GM18498 (cell line): Measurements from ENCODE around the gene CLVS2.

Experiments used
- ATAC-seq: cut with Tn5 transposase; IDR thresholded peaks from one replicate; pipeline ENCODE4 v1.9.1; 2021; ENCODE audit warnings: mild to moderate bottlenecking, moderate library complexity; ENCODE audit not compliant: unreplicated experiment

CLVS2 gene, protein sequence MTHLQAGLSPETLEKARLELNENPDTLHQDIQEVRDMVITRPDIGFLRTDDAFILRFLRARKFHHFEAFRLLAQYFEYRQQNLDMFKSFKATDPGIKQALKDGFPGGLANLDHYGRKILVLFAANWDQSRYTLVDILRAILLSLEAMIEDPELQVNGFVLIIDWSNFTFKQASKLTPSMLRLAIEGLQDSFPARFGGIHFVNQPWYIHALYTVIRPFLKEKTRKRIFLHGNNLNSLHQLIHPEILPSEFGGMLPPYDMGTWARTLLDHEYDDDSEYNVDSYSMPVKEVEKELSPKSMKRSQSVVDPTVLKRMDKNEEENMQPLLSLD

DNA sequence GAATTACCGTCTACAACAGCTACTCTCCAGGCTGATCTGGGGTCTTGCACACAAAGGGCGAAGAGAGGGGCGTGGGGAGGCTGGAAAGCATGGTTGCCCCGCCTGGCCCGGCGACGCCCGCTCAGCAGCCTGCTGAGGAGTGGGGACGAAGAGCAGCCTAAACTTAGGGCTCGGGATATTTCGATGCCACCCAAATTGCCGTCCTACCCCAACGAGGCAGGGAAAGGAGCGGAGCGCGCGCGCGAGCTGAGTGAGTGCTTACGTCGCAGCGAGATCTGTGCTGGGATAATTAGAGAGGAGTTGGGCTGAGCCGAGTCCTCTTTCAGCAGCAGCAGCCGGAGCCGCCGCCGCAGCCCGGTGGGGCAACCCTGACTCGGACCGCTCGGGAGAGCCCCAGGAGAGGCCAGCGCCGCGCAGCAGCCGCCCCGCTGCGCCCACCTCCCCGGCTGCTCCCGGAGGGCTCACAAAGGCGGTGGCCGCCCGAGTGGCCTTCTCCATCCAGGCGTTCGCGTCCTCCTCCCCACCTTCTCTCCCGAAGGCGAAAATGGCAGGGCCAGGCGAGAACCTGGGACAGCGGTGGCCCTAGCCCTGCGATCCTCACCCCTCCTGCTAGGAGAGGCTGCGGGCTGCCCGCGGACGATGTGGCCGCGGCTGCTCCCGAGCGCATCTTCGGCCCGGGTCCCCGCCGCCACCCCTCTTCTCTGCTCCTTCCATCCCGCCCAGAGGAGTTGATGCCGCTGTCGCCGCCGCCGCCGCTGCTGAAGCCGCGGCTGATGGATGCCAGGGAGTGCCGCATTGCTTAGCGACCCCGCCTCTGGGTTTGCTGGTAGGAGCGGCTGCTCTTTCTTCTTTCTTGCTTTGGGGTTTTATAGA is at the start of gene CLVS2:
CLVS2 (plus strand) TSS at position 315 of the 873 bp plus-strand sequence. CDS start 1,543 bp downstream, outside the sequence.
- no peak for ATAC-seq

DNA sequence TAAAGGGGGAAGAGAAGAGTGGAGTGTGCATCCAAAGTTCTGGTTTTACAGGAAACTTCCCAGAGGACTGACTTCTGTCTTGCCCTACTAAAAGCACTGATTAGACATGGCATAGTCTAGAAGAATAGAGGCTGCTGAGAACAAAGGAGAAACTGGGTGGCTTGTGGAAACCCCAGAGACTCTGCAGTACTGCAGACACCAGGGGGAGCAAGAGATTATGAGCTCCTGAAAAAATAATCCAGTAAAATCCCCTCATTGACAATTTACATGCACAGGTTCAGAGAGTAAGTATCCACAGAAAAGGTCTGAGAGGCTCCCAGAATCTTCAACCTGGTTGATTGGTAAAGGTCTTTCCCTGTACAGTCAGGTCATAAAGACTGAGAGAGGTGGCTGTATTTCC is 48.7 kb upstream of the CLVS2 start:
- ATAC-seq: no peak

DNA sequence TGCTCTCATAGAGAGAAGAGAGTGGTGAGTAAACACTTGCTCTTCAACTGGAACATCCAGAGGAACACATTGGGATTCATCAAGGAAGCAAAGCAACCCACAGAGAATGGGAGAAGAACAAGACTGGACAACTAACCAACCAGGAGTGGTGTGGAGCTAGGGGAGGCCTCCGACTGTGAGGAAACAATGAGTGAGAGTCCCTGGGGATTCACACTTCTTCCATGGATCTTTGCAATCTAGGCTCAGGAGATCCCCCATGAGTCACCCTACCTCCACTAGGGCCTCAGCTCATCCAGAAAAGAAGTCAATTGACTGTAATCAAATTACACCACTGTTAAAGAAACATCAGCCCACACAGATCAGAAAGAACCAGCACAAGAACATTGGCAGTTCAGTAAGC is 42.3 kb upstream of the CLVS2 start:
- ATAC-seq: no peak

DNA sequence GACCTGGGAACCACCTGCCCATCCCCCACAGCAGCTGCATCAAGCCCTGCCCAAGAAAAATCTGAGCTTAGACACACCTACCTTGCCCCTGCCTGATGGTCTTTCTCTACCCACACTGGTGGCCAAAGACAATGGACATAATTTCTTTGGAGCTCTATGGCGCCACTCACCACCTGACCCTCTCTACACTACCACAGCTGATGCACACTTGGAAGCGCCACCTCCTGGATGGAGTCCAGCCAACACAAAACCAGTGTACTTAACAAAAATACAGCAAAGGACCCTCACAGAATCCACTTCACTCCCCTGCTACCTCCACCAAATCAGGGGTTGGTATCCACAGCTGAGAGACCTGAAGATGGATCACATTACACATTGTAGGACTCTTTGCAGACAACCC is 39.7 kb upstream of the CLVS2 start:
- ATAC-seq: no peak

DNA sequence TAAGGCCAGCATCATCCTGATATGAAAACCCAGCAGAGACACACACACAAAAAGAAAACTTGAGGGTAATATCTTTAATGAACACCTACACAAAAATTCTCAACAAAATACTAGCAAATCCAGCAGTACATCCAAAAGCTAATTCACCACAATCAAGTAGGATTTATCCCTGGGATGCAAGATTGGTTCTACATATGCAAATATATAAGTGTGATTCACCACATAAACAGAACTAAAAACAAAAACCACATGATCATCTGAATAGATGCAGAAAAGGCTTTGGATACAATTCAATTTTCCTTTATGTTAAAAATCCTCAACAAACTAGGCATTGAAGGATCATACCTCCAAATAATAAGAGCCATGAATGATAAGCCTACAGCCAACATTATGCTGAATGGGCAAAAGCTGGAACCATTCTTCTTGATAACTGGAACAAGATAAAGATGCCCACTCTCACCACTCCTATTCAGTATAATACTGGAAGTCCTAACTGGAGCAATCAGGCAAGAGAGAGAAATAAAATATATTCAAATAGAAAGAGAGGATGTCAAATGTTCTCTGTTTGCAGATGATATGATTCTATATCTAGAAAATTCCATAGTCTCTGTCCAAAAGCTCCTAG is 33.9 kb upstream of the CLVS2 start:
- no peak for ATAC-seq

DNA sequence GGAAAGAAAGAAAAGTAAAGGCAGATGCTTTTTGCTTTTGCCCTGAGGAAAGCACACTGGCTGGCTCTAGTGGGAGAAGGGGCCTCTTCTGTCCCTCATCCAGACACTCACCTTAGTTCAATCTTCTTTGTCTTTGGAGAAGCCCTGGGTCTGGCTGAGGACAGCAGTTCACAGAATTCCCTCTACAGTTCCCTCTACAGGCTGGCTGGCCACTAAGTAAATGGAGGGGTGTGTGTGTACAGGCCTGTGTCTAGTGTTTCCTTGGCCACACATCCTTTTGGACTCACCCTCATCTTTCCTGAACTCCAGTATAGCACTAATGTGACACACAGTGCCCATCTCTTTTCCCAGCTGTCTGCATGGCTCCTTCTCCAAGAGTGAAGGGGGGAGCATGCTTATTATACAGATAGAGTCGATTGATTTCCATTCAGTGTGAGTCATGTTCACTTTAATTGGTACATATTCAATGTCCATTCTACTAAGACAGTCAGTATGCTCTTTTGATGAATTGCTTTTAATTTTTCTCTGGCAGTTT is 26.0 kb upstream of the CLVS2 start:
- ATAC-seq: no peak

DNA sequence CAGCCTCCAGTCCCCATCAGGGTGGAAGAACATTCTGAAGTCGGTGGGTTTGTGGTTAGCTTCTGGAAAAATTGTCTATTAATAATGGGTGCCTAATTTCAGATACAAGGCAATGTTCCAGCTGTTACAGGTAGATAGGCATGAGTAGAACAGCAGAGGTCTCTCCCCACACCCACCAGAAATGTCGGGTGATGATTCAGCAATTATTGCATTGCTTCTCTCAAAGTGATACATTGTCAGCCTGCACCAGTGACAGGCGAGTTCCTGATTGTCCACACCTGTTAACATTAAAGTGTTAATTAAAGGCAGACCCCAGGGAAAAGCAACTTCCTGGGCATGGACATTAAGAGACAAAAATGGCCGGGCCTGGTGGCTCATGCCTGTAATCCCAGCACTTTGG is 18.9 kb upstream of the CLVS2 start:
- ATAC-seq: no peak

DNA sequence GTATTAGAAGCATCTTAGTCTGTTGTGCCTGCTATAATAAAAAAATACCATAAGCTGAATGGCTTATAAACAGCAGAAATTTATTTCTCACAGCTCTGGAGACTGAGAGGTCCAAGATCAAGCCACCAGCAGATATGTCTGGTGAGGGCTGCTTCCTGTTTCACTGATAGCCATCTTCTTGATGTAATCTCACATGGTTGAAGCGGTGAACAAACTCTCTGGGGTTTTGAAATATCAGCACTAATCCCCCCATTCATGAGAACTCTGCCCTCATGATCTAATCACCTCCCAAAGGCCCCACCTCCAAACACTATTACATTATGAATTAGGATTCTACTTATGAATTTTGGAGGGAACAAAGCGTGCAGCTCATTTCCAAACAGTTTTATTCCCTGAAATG is 11.6 kb upstream of the CLVS2 start:
- no peak for ATAC-seq

DNA sequence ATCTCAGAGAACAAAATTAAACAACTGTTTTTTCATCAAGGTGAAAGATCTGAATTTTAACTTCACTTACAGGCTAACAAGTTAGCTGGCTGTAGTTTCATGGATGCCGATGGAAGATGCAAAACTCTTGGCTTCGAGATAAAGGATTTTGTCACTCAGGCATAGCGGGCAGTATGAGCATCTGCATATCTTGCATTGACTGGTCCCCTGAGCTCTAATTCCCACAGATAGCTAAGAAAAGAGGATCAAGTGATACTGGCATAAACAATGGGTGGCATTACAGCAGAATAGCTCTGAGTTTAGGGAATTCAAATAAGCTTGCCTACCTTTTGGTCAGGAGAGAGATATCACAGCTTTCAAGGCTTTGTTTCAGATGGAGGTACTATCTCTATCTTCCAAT is 1.8 kb upstream of the CLVS2 start:
- ATAC-seq: no peak

DNA sequence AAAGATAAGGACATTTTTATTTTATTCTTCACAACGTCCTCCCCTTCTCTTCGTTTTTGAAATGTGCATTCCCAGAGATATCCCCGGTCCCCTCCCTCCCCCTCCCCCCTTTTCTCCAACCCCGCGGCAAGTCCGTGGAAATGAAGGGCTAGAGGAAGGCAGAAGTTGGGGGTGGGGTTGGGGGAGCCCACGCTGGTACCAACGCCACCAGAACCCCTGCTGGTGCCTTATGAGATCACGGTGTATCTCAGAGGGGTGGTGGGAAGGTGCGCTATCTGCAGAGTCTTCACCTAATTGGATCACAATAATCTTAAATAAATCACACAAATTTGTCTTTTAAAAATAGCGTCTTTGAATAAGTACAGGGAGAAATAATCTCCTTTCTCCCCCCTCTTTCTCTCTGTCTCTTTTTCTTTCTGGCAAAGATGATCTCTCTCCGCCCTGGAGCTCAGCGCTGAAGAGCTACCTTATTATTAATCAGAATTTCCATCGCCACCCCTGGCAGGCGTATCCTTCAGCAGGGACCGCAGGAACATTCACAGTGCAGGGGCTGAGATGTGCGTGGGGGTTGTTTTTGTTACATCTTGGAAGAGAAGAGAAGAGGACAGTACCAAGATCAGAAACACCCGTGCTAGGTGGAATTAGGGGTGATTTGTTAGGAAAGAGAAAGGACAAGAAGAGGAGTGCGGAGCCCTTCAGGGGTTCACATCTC is 915 bp downstream of the CLVS2 start:
- no peak for ATAC-seq

DNA sequence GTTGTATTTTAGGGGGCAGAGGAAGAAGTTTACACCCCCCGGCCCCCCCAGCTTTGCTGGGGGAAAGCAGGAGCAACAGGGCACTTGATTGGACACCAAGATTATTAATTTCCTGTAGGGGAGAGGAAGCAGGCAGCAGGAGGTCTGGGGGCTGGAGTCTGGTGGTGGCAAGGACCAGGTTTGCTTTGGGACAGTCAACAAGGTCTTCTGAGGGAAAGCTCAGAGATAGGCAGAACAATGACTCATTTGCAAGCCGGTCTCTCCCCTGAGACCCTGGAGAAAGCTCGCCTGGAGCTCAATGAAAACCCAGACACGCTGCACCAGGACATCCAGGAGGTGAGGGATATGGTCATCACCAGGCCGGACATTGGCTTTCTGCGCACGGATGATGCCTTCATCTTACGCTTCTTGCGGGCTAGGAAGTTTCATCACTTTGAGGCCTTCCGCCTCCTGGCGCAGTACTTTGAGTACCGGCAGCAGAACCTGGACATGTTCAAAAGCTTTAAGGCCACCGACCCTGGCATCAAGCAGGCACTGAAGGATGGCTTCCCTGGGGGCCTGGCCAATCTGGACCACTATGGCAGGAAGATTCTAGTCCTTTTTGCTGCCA is 1.6 kb downstream of the CLVS2 start:
- ATAC-seq: no peak

DNA sequence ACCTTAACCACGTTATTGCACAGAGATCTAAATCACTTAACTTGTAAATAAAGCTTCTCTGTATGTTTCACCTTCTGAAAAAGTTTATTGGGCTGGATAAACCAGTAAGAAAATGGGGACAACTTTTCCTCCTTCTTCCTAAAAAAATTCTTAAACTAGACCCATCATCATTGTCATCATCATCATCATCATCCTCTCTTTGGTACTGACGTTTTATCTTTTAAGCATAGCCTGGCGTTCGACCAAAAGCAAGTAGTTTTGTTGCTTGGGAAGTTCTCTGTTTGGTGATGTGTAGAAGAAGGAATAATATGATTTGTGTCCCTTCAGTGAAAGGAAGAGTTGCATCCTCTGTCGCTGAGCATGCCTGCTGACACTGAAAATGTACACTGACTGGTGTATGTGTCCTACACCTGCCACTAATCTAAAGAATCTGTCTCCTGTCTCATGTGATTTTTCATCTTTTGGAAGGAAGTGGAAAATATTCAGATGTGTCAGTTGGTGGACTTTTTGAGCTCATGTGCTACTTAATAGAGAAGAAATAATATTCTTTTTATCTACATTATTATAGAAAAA is 2.5 kb downstream of the CLVS2 start:
- no peak for ATAC-seq

DNA sequence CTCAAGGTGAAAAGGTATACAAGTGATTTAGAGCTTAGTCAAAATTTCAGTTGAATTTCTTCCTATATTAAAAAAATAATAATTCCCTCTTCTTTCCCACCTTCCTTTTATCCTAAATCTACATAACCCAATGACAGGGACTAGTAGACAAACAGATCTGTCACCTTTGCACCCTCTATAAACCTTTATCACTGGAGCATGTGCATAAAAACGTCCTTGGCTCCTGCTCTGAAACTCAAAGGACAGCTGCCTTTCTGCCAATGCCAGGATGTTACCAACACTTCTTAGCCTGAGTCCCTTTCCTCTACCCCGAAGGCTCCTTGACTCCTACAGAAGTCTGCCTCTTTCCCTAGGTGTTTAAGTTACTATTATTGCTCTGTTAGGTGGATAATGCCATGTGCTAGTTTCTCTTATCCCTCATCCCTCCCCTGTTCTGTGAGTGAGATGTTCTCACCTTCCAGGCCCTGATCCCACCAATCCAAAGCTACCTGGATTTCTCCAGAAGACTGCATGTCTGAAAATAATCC is 4.3 kb downstream of the CLVS2 start:
- no peak for ATAC-seq

DNA sequence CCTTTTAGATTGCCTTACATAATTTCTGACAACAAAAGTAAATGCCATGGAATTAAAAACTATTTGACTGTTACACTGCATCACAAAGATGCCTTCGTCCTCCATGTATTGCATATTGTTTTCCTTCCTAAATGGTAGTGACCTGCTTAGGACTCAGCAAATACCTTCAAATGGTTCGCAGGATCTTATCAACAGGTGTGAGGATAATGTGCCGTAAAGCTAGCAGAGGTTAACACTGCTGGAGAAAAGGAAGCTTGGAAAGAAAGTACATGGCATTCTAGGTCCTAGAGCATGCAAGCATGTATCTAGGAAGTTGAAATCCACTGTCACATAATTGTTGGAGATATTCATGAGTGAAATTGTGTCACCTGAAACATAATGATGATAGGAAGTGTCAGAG is 5.5 kb downstream of the CLVS2 start:
- ATAC-seq: no peak

DNA sequence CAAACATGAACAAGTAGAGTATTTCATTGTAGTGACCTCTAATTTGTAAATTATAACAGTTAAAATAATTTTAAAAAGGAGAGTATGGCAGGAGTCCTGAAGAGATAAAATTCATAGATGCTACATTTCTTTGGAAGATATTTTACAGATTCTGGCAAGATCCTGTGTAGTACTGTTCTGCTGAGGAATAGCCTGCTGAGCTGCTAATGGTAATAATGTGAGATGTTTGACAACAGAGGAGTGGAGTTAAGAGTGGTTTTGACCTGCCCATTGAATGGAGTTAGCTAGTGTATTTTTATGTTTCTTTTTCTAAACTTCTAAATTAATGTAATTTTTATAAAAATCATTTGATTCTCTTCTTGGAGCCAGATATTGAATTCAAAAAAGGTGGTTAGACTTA is 11.8 kb downstream of the CLVS2 start:
- no peak for ATAC-seq

DNA sequence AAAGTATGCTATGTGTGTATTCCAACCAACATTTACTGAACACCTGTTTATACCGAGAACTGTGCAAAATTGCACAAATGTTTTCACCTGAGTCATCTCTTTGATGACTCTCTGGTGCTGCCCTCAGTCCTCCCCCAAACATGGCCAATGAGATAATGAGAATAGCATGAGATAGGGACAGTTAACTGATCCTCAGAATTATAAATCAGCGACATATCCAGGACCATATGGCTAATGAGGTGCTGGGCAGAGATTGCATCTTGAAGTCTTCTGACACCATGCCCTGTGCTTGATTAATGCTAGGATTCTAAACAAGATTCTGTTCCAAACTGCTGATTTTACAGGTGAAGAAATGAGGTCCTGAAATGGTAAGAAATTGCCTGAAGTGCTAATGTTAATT is 13.0 kb downstream of the CLVS2 start:
- ATAC-seq: no peak

DNA sequence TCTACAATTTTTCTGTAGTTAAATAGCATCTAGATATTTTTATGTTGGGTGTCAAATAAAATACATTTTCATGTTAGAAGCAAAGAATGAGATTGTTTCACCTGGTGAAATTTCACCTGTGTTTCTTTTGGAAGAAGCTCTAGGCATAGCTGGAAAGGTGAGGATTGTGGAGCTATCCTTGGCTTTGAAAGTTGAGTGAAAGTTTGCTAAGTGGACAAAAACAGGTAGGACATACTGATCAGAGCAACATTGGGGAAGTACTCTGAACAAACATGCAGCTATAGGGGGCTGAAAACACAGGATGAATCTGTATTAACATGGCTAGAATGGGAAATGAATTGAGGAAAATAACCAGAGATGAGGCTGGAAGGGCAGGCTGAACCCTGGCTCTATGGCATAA is 18.8 kb downstream of the CLVS2 start:
- ATAC-seq: no peak

DNA sequence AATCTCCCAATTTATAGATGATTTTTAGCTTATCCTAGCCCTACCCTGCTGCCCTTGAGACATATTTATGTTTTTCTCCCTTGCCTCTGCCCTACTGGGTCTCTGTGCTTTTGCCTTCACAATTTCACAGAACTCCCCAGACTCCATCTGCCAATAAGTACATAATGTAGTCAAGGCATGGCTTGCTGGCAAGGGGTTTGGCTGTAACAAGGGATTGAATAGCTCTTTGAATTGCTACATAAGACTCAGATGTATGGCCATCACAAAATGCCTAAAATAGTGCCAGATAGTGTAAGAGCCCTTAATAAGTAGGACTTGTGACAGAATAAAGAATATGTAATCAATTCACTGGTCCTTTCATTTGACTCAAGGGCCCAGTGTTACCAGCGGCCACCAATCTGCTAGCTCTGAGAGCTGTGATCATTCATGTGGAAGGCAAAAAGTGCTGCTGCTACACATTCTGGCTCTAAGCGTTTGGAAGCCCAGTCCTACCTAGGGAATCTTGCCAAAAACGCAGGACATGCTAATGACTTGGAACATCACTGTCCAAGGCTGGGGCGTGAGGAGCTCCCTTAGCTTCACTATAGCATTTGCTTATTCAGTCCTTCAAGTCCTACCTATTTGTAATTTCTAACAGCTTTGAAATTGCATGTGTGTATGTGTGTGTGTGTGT is 20.5 kb downstream of the CLVS2 start:
- ATAC-seq: no peak

DNA sequence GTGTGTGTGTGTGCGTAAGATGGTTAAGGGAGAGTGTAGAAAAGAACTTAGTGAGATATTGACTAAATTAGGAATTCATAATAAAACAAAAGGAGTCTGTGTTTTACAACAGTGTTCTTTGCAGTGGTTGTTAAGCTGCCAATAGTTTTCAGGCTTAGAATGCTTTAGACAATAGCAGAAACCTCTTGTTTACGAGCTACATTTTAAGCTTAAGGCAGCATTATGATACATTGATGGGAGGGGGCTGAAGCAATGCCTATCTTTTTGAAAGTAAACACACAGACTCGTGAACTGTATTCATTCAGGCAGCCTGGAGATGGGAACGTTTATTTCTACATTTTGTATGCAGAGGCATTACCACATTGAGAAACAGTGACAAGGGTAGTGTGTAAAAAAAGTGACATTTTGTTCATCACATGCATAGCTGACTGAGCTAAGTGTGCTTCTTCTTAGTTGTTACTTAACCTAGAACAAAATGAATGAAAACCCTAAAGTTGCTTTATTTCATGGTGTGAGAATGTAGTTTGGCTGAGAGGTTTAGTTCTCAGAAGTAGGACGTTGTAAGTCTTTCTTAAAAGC is 21.2 kb downstream of the CLVS2 start:
- no peak for ATAC-seq
